SK-N-SH (cell line): Measurements from ENCODE around the gene ASIC4. TPM values are rescaled to one million over a fixed set of nuclear protein-coding genes. Genes with fewer than 3 reads are reported as not detected.

Source experiments
- CTCF ChIA-PET: fragments of 300-600, 350-600 bp; formaldehyde crosslinking; extraction: SDS; loops from one replicate; lab custom pipeline; 2021; lab: Yijun Ruan, JAX
- POLR2A ChIA-PET: fragments of 350-600 bp; sonication (Branson Sonifier 250); formaldehyde crosslinking; extraction: SDS; loops from one replicate; lab custom pipeline; 2020; ENCODE audit warnings: antibody characterized with exemption, inconsistent platforms; lab: Yijun Ruan, JAX
- DNase-seq: peaks from one replicate; pipeline ENCODE4 v3.0.0; 2012
- H2AFZ ChIP-seq: fragments of 200-600 bp; sonication (generic); 2 replicates; pipeline ENCODE4 v1.8.1; 2016; ENCODE audit warnings: antibody characterized with exemption, mild to moderate bottlenecking, low read depth
- H3F3A ChIP-seq: fragments of 200-600 bp; sonication (generic); replicated peaks from 2 replicates; pipeline ENCODE3; 2016; ENCODE audit warnings: antibody characterized with exemption, mild to moderate bottlenecking; ENCODE audit not compliant: insufficient read depth
- H3K27ac ChIP-seq, 2 experiments: fragments of 200-500 bp in 1 of 2; fragments of 200-600 bp in 1 of 2; sonication (Bioruptor generic) in 1 of 2; sonication (generic), shearing (Covaris generic) in 1 of 2; 2 replicates each; pipeline versions ENCODE4 v1.5.1 to v1.6.1; 2014 to 2016; ENCODE audit warnings: low read depth in 2 of 2, inconsistent platforms in 1 of 2, low read length in 1 of 2, mild to moderate bottlenecking in 1 of 2, mixed read lengths in 1 of 2
- H3K27me3 ChIP-seq: fragments of 200-600 bp; sonication (generic), shearing (Covaris generic); 2 replicates; pipeline ENCODE4 v1.6.1; 2016; ENCODE audit warnings: mixed run types; ENCODE audit not compliant: insufficient read depth
- H3K36me3 ChIP-seq, 2 experiments: fragments of 200-500 bp in 1 of 2; fragments of 200-600 bp in 1 of 2; sonication (Bioruptor generic) in 1 of 2; sonication (generic) in 1 of 2; replicated peaks in 1 of 2; 2 replicates each; pipeline versions ENCODE3 to v1.5.1; 2014 to 2016; ENCODE audit warnings: low read length in 1 of 2, mild to moderate bottlenecking in 1 of 2; ENCODE audit not compliant: insufficient read depth in 2 of 2, control insufficient read depth in 1 of 2
- H3K4me1 ChIP-seq, 2 experiments: fragments of 200-500 bp in 1 of 2; fragments of 200-600 bp in 1 of 2; sonication (Bioruptor generic) in 1 of 2; sonication (generic), shearing (Covaris generic) in 1 of 2; 2 replicates each; pipeline versions ENCODE4 v1.5.1 to v1.6.1; 2014 to 2016; ENCODE audit warnings: low read depth in 1 of 2, low read length in 1 of 2, mixed run types in 1 of 2; ENCODE audit not compliant: insufficient read depth in 2 of 2, control insufficient read depth in 1 of 2
- H3K4me2 ChIP-seq: fragments of 200-600 bp; sonication (generic), shearing (Covaris generic); 2 replicates; pipeline ENCODE4 v1.6.1; 2017; ENCODE audit warnings: mixed run types
- H3K4me3 ChIP-seq, 2 experiments: fragments of 200-500 bp in 1 of 2; fragments of 200-600 bp in 1 of 2; sonication (Bioruptor generic) in 1 of 2; sonication (generic), shearing (Covaris generic) in 1 of 2; 2 replicates each; pipeline versions ENCODE4 v1.5.1 to v1.8.1; 2014 to 2016; ENCODE audit warnings: low read depth in 2 of 2, inconsistent platforms in 1 of 2, low read length in 1 of 2, mild to moderate bottlenecking in 1 of 2, mixed read lengths in 1 of 2, moderate library complexity in 1 of 2
- H3K79me2 ChIP-seq: fragments of 200-600 bp; sonication (generic); 2 replicates; pipeline ENCODE4 v1.8.1; 2017; ENCODE audit warnings: mild to moderate bottlenecking; ENCODE audit not compliant: insufficient read depth
- H3K9ac ChIP-seq: fragments of 200-600 bp; sonication (generic); 2 replicates; pipeline ENCODE4 v1.6.1; 2017; ENCODE audit warnings: mixed run types
- H3K9me2 ChIP-seq: fragments of 200-600 bp; sonication (generic); 2 replicates; pipeline ENCODE4 v1.6.1; 2017; ENCODE audit warnings: mixed run types
- H3K9me3 ChIP-seq: fragments of 200-600 bp; sonication (generic); 2 replicates; pipeline ENCODE4 v1.6.1; 2017; ENCODE audit warnings: mixed run types, mild to moderate bottlenecking, moderate library complexity
- H4K20me1 ChIP-seq: fragments of 200-600 bp; sonication (generic); 2 replicates; pipeline ENCODE4 v1.6.1; 2017; ENCODE audit warnings: mild to moderate bottlenecking, mixed run types; ENCODE audit not compliant: insufficient read depth
- FOXJ3 ChIP-seq: sonication (generic); formaldehyde crosslinking; IDR thresholded peaks from 2 replicates; pipeline ENCODE4 v1.5.1; 2020; ENCODE audit warnings: mild to moderate bottlenecking, missing genetic modification reagents
- FOXM1 ChIP-seq: IDR thresholded peaks from 2 replicates; pipeline ENCODE4 v1.4.0; 2012; ENCODE audit warnings: low read depth, mild to moderate bottlenecking
- IRF3 ChIP-seq: fragments of 150-350 bp; IDR thresholded peaks from 2 replicates; pipeline ENCODE4 v1.6.1; 2016; ENCODE audit warnings: mild to moderate bottlenecking, low read depth, low read length
- JUND ChIP-seq: IDR thresholded peaks from 2 replicates; pipeline ENCODE4 v1.4.0; 2012
- RFX5 ChIP-seq: IDR thresholded peaks from 2 replicates; pipeline ENCODE4 v1.6.1; 2012; ENCODE audit warnings: mild to moderate bottlenecking, improper control_type of control experiment, low read length
- SMC3 ChIP-seq: IDR thresholded peaks from 2 replicates; pipeline ENCODE4 v1.6.1; 2012; ENCODE audit warnings: low read depth, low read length, improper control_type of control experiment
- TAF1 ChIP-seq: IDR thresholded peaks from 2 replicates; pipeline ENCODE4 v1.6.1; 2012; ENCODE audit warnings: low read depth, mild to moderate bottlenecking, low read length, moderate library complexity, borderline replicate concordance
- TEAD4 ChIP-seq: IDR thresholded peaks from 2 replicates; pipeline ENCODE4 v1.4.0; 2012; ENCODE audit warnings: mild to moderate bottlenecking, borderline replicate concordance; ENCODE audit not compliant: insufficient read depth
- WGBS: methylation state at CpG from one replicate; pipeline ENCODE4 v1.1.6; 2017; ENCODE audit warnings: low lambda C conversion rate; 5-methylcytosine and 5-hydroxymethylcytosine counted together
- polyA plus RNA-seq, 3 experiments: library from polyadenylated mRNA; depleted of rRNA; stranded (reverse); fragments of >200 nt; gene quantifications; 2 replicates each; pipeline ENCODE4 v1.2.3, GENCODE V29; 2012
- TF ChIP-seq, protein P1 (sequence below): IDR thresholded peaks from 2 replicates; pipeline ENCODE4 v1.4.0; 2012; ENCODE audit warnings: low read depth, borderline replicate concordance
- TF ChIP-seq, protein P2 (sequence below): IDR thresholded peaks from 2 replicates; pipeline ENCODE4; 2012

The ASIC4 gene
- polyA plus RNA-seq, 1 of the 3 experiments (the other 2 are of a cell fraction): 0.05 TPM

GRCh38 chr2:219574484-219575311, 60.4 kb downstream of the ASIC4 start:
- Histone ChIP-seq H3F3A (peaks cover 6% of the 10 kb centered on the region), H4K20me1 (no peaks in the 10 kb centered on the region), H3K9me2 (no peaks in the 10 kb centered on the region), H3K36me3 (peaks cover 1% of the 10 kb centered on the region in 2 experiments), H2AFZ (no peak overlapping the region), H3K27ac (no peak overlapping the region), H3K9ac (no peak overlapping the region)
- 93% methylated on average over 16 of the region's 22 CpGs for WGBS
- no peak for TF ChIP-seq IRF3
- TF ChIP-seq, all 33 proteins: peak for 0
- Histone ChIP-seq H3K4me2 (no peak overlapping the region), H3K4me1 (peaks cover 3 to 15% of the 10 kb centered on the region in 2 experiments; a peak in 1 of 4 replicates), H3K4me3 (no peak overlapping the region), H3K9me3 (no peaks in the 10 kb centered on the region), H3K27me3 (peaks cover 7% of the 10 kb centered on the region; the same call in 1 of the 2 replicates), H3K79me2 (peaks cover 4% of the 10 kb centered on the region; the same call in 1 of the 2 replicates)
- POLR2A ChIA-PET: interaction anchor here (0.6 kb wide), 1 partner anchor 24 kb away, joined by 3 read pairs; no protein-coding TSS in a partner anchor
- CTCF ChIA-PET: interaction anchor here (1.0 to 1.4 kb wide), 4 partner anchors 15 to 99 kb away, joined by 3 to 5 read pairs (median 4); no protein-coding TSS in a partner anchor
- DNase-seq: no peak

DNA sequence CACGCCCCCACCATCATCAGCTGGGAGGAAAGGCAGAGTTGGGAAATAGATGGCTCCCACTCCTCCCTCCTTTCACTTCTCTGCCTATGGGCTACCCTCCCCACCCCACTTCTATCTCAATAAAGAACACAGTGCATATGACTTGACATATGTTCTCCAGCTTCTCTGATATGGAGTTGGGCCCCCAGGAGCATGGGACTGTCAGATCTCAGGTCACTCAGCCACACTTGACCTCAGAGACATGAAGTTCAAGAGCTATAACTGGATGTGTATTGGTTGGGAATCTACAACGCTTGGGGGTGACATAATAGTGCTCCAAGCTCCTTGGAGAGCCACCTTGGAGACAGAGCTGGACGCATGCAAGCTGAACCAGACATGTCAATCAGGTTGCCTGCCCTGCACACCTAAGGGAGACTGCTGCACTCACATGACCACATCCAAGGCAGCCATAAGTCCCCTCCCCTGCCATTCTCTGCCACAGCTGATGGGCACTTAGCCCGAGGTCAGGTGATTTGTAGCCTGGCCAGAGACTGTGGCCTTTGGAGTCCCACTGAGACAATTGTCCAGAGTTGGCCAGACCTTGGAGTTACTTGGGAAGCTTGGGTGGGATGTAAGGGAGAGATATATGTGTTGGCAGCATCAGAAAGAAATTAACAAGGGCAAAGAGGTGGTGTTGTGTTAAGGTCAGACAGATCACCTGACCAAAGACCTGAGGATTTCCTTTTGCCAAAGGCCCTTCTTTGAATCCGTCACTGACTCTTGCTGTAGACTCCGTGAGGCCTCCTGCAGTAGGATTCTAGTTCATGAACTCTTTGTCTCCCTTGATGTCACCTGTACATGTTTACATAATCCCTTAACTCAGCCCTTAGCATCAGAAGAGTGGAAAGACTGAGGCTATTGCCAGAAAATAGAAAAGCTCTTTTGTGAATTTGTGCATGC, 61.6 kb downstream of the ASIC4 start:
- TF ChIP-seq, protein P1, sequence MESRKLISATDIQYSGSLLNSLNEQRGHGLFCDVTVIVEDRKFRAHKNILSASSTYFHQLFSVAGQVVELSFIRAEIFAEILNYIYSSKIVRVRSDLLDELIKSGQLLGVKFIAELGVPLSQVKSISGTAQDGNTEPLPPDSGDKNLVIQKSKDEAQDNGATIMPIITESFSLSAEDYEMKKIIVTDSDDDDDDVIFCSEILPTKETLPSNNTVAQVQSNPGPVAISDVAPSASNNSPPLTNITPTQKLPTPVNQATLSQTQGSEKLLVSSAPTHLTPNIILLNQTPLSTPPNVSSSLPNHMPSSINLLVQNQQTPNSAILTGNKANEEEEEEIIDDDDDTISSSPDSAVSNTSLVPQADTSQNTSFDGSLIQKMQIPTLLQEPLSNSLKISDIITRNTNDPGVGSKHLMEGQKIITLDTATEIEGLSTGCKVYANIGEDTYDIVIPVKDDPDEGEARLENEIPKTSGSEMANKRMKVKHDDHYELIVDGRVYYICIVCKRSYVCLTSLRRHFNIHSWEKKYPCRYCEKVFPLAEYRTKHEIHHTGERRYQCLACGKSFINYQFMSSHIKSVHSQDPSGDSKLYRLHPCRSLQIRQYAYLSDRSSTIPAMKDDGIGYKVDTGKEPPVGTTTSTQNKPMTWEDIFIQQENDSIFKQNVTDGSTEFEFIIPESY: no peak
- TF ChIP-seq, protein P2, sequence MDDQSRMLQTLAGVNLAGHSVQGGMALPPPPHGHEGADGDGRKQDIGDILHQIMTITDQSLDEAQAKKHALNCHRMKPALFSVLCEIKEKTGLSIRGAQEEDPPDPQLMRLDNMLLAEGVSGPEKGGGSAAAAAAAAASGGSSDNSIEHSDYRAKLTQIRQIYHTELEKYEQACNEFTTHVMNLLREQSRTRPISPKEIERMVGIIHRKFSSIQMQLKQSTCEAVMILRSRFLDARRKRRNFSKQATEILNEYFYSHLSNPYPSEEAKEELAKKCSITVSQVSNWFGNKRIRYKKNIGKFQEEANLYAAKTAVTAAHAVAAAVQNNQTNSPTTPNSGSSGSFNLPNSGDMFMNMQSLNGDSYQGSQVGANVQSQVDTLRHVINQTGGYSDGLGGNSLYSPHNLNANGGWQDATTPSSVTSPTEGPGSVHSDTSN: no peak
- TF ChIP-seq RFX5 (no peak), TAF1 (no peak), TEAD4 (no peak), FOXJ3 (no peak), FOXM1 (no peak), SMC3 (no peak), JUND (no peak)
- H3K9me2 ChIP-seq: no peaks in the 10 kb centered on the region
- WGBS: 62% methylated on average over 6 of the region's 6 CpGs
- no peaks in the 10 kb centered on the region for H3K9me3 ChIP-seq
- ChIA-PET POLR2A (no interaction called here), CTCF (interaction anchor here (0.6 to 1.6 kb wide), 7 partner anchors 16 to 173 kb away, joined by 3 to 6 read pairs (median 3); partner anchors contain the start of gene CHPF)
- no peak for DNase-seq
- no peak overlapping the region for H3K4me2 ChIP-seq
- peaks cover 7% of the 10 kb centered on the region; the same call in 1 of the 2 replicates for H3K27me3 ChIP-seq
- no peak overlapping the region for H3K4me3 ChIP-seq
- H4K20me1 ChIP-seq: no peaks in the 10 kb centered on the region
- no peaks in the 10 kb centered on the region for H3K79me2 ChIP-seq
- H3K9ac ChIP-seq: no peak overlapping the region
- H2AFZ ChIP-seq: no peak overlapping the region
- no peak overlapping the region for H3K27ac ChIP-seq
- peaks cover 6% of the 10 kb centered on the region for H3F3A ChIP-seq
- H3K4me1 ChIP-seq: peaks cover 3 to 9% of the 10 kb centered on the region in 2 experiments; a peak in 1 of 4 replicates
- H3K36me3 ChIP-seq: no peaks in the 10 kb centered on the region
